SHP77 (cell line): ENCODE results near the gene ARHGEF9.
"Not testable (repeated sequence)": the region's sequence is repeated elsewhere in the genome, so short reads cannot be mapped to it uniquely, and the experiment has no call there.

Experiments used
- DNase-seq, 2 experiments: peaks; one replicate each; lab custom pipeline; 2025; lab: John Stamatoyannopoulos, UW

The ARHGEF9 gene

DNA sequence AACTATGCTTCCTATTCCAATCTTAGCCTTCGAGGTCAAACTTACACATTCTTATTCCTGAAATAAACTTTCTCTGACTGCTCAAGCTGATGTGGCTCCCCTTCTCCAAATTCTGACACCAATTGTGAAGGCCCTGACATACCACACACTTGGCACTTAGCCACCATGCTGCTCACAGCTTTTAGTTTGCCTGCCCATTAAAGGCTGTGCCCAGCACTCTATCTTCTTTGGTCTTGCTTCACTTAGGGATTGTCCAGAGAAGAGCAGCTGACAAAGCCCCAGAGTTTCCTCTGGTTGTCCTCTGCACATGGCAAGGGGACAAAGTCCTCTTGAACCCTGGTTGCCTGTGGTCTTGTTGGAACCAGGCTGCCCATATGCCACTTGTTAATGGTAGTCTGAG is 126.1 kb downstream of the ARHGEF9 start:
- DNase-seq, result no peak

DNA sequence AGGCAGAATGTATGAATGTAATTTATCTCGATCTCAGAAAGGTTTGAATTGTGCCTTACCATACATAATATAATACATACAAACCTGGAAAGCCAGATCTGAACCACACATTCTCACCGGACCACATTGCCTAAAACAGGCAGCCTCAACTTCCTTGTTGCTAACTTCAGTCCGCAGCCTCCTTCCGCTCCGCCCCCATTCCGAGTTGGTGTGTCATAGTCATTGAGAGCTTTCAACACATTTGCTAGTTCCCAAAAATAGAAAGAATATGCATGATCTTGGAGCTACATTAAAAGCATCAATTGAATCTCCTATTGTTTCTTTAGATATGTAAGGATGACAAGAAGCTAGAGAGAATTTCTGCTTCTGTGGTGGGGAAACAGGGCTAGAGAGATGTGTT is 127.2 kb downstream of the ARHGEF9 start:
- DNase-seq, result no peak

DNA sequence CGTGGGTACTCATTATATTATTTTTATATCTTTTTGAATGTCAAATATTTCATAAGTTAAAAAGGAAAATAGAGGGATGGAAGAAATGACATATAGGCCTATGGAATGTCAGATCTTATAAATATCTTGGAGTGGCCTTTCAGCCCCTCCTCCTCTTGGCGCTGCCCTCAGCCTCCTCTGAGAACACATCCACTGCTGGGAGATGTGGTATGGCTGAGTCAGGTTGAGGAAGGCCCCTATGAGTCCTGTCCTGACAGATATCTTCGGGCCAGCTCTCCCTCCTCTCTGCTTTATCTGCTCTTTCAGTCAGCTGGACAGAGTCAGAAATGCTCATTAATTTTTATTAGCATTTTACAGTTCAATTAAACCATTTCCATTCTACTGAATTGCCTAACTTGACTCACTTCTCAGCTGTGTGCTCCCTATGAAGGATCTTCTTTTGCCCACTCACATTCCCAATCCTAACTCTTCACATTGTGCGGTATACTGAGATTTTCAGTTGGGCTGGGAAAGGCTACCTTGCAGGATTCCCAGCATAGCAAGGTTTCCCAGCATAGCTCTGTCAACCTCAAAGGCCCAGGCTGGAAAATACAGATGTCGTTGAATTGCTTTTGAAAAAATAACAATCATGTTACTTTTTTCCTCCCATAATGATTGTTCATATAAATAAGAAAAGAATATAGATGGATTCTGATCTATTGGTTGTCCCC is 128.0 kb downstream of the ARHGEF9 start:
- no peak for DNase-seq

DNA sequence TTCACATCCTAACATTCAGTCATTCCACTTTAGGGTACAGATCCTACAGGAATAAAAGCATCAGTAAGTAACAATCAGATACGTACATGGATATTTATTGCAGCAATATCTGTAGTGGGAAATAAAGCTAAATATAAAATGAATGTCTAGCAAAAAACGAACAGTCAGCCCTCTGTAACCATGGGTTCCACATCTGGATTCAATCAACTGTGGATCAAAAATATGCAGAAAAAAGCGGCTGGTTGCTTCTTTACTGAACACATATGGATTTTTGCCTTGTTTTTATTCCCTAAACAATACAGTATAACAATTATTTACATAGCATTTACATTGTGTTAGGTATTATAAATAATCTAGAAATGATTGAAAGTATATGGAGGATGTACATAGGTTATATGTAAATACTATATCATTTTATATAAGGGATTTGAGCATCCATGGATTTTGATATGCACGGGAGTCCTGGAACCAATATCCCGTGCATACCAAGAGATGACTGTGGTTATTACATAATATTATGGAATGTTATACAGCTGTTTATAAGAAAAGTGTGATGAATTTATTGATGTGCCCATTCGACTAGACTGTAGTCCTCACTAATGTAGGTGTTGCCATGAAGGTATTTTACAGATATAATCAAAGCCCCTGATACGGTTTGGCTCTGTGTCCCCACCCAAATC is 132.8 kb downstream of the ARHGEF9 start:
- no peak for DNase-seq

DNA sequence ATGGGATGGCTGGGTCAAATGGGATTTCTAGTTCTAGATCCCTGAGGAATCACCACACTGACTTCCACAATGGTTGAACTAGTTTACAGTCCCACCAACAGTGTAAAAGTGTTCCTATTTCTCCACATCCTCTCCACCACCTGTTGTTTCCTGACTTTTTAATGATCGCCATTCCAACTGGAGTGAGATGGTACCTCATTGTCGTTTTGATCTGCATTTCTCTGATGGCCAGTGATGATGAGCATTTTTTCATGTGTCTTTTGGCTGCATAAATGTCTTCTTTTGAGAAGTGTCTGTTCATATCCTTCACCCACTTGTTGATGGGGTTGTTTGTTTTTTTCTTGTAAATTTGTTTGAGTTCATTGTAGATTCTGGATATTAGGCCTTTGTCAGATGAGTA is 139.3 kb downstream of the ARHGEF9 start:
- DNase-seq, result not testable (repeated sequence)

DNA sequence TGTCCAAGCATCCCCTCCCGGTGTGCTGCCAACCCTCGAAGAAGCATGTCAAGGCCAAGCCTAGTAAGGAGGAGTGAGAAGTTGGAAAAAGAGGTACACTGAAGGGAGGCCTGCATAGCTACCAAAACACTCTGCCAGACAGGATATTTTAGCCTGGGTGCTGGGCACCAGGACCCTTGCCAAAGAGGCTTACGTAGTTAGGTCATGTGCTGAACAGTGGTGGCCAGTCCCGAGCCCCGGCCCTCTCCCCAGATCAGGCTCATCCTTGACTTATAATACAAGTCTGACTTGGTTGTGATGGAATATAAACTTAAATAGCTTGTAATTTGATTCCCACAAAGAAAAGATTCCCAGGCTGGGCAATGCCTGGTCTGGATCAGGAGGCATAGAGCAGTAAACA is 149.3 kb downstream of the ARHGEF9 start:
- DNase-seq, result no peak

DNA sequence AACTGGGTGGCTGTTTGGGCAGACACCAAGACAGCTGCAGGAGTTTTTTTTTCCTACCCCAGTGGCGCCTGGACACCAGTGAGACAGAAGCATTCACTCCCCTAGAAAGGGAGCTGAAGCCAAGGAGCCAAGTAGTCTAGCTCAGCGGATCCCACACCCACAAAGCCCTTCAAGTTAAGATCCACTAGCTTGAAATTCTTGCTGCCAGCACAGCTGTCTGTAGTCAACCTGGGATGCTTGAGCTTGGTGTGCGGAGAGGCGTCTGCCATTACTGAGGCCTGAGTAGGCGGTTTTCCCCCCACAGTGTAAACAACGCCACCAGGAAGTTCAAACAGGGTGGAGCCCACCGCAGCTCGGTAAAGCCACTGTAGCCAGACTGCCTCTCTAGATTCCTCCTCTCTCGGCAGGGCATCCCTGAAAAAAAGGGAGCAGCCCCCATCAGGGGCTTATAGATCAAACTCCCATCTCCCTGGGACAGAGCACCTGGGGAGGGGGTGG is 171.4 kb downstream of the ARHGEF9 start:
- no peak for DNase-seq

DNA sequence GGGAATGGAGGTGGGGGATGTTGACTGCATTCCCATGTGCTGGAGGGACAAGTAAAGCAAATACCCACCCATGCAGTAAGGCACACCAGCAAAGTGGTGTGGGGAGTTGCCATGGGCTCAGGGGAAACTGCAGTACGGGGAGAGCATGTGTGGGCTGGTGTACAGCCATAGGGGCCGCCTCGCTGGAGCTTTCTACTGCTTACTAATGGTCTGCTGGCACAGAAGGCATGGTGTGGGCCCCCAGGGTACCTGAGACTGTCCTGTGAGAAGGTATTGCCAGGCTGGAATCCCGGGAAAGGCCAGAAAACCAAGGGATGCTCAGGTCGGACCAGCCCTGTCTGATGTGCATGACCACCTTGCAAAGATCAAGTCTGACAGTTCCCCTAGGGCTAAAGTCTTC is 199.1 kb downstream of the ARHGEF9 start:
- no peak for DNase-seq
